ENCODE measurements around the gene SLC39A9.

- TF ChIP-seq CBX3 (IDR thresholded peaks at IDR 0.05; ENCODE audit: borderline replicate concordance, low read depth) (no peak), MXI1 (IDR thresholded peaks at IDR 0.05; ENCODE audit: low read depth, low read length) (no peak), EZH2 (IDR thresholded peaks at IDR 0.05; ENCODE audit: borderline replicate concordance, control insufficient read depth, low read depth, low read length) (no peak), EP300 (IDR thresholded peaks at IDR 0.05; ENCODE audit: borderline replicate concordance in 1 of 2, control insufficient read depth in 1 of 2, low read depth in 2 of 2, low read length in 2 of 2) (no peak), NR2F1 (conservative IDR thresholded peaks at IDR 0.05) (no peak), TAF1 (IDR thresholded peaks at IDR 0.05; ENCODE audit: borderline replicate concordance, low read depth, low read length) (no peak), POLR2A (IDR thresholded peaks at IDR 0.05; ENCODE audit: low read depth, low read length) (no peak), BACH1 (IDR thresholded peaks at IDR 0.05; ENCODE audit: borderline replicate concordance) (no peak), POLR2AphosphoS5 (IDR thresholded peaks at IDR 0.05; ENCODE audit: low read length) (no peak), SMC3 (IDR thresholded peaks at IDR 0.05; ENCODE audit: borderline replicate concordance, low read length) (no peak), RFX5 (IDR thresholded peaks at IDR 0.05; ENCODE audit: low read depth, low read length) (no peak), GABPA (IDR thresholded peaks at IDR 0.05; ENCODE audit: low read depth) (no peak), KDM1A (IDR thresholded peaks at IDR 0.05; ENCODE audit: borderline replicate concordance) (no peak)
- TF ChIP-seq, protein P1, sequence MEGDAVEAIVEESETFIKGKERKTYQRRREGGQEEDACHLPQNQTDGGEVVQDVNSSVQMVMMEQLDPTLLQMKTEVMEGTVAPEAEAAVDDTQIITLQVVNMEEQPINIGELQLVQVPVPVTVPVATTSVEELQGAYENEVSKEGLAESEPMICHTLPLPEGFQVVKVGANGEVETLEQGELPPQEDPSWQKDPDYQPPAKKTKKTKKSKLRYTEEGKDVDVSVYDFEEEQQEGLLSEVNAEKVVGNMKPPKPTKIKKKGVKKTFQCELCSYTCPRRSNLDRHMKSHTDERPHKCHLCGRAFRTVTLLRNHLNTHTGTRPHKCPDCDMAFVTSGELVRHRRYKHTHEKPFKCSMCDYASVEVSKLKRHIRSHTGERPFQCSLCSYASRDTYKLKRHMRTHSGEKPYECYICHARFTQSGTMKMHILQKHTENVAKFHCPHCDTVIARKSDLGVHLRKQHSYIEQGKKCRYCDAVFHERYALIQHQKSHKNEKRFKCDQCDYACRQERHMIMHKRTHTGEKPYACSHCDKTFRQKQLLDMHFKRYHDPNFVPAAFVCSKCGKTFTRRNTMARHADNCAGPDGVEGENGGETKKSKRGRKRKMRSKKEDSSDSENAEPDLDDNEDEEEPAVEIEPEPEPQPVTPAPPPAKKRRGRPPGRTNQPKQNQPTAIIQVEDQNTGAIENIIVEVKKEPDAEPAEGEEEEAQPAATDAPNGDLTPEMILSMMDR (IDR thresholded peaks at IDR 0.05 in 2 of 3, conservative IDR thresholded peaks at IDR 0.05 in 1 of 3; ENCODE audit: control insufficient read depth in 2 of 3, extremely low read depth in 1 of 3, insufficient read depth in 1 of 3, low read depth in 3 of 3, low read length in 3 of 3) = no peak
Measured at GRCh38 chr14:69366761-69367160, 31.7 kb upstream of the SLC39A9 start.
